ENCODE measurements around the gene CNTNAP2. TPM values are rescaled to one million over a fixed set of nuclear protein-coding genes. Genes with fewer than 3 reads are reported as not detected.

CNTNAP2 gene
- total RNA-seq, 1 experiment from 2014 or later: 0.03 TPM

- Histone ChIP-seq H3K4me1 (ENCODE audit: control insufficient read depth, insufficient read depth, low read length) (peaks cover 5% of the 10 kb centered on the region; the same call in 1 of the 2 replicates), H3K27me3 (ENCODE audit: control insufficient read depth, insufficient read depth, low read length) (peaks cover 52% of the 10 kb centered on the region), H3K4me3 (ENCODE audit: low read depth in 2 of 2, low read length in 2 of 2) (no peak overlapping the region), H3K36me3 (ENCODE audit: control insufficient read depth, insufficient read depth, low read length) (no peaks in the 10 kb centered on the region), H3K27ac (ENCODE audit: low read length) (no peak overlapping the region), H3K9me3 (ENCODE audit: control insufficient read depth, insufficient read depth, low read depth, low read length) (no peaks in the 10 kb centered on the region)
- in situ Hi-C loops (cut with HindIII; ENCODE audit: low pct_unique_long_range_greater_than_20kb, low sequenced_read_pairs): no loop called here
- intact Hi-C loops (cut with micrococcal nuclease; ENCODE audit: unreplicated experiment): no loop called here
- TF ChIP-seq CTCF (IDR thresholded peaks at IDR 0.05): no peak
- no peak for TF ChIP-seq SIN3A (IDR thresholded peaks at IDR 0.05; ENCODE audit: borderline replicate concordance, insufficient read depth, low read depth, low read length)
- TF ChIP-seq TCF7L2 (IDR thresholded peaks at IDR 0.05; ENCODE audit: low read depth, low read length): no peak
- TF ChIP-seq REST (IDR thresholded peaks at IDR 0.05; ENCODE audit: insufficient read depth in 1 of 2, low read depth in 2 of 2, low read length in 1 of 2): no peak
- no peak for TF ChIP-seq POLR2AphosphoS5 (IDR thresholded peaks at IDR 0.05; ENCODE audit: low read depth, low read length)
- BruUV-seq (replicated peaks): no TSS peak
- DNase-seq (ENCODE audit: low read depth, low spot score) (no peak), ATAC-seq (no peak)
- ChIA-PET CTCF (no interaction called here), POLR2A (no interaction called here)
Observed at GRCh38 chr7:148337995-148338747, 2221.6 kb downstream of the CNTNAP2 start.

GRCh38 chr7:148340438-148341280 lies 2224.1 kb downstream of the CNTNAP2 start:
- no peak for DNase-seq (ENCODE audit: low read depth, low spot score)
- intact Hi-C loops (cut with micrococcal nuclease; ENCODE audit: unreplicated experiment) (no loop called here), in situ Hi-C loops (cut with HindIII; ENCODE audit: low pct_unique_long_range_greater_than_20kb, low sequenced_read_pairs) (no loop called here)
- Histone ChIP-seq H3K9me3 (ENCODE audit: control insufficient read depth, insufficient read depth, low read depth, low read length) (no peaks in the 10 kb centered on the region), H3K4me1 (ENCODE audit: control insufficient read depth, insufficient read depth, low read length) (peaks cover 5% of the 10 kb centered on the region; the same call in 1 of the 2 replicates), H3K36me3 (ENCODE audit: control insufficient read depth, insufficient read depth, low read length) (no peaks in the 10 kb centered on the region), H3K27ac (ENCODE audit: low read length) (no peak overlapping the region), H3K4me3 (ENCODE audit: low read depth in 2 of 2, low read length in 2 of 2) (peak overlapping the region in 1 of 2 experiments; percentile 30; a peak in 1 of 4 replicates), H3K27me3 (ENCODE audit: control insufficient read depth, insufficient read depth, low read length) (peaks cover 52% of the 10 kb centered on the region)
- BruUV-seq (replicated peaks): no TSS peak
- ChIA-PET CTCF (no interaction called here), POLR2A (interaction anchor here (0.7 kb wide), 1 partner anchor 648 kb away, joined by 3 read pairs; no protein-coding TSS in a partner anchor)
- TF ChIP-seq POLR2AphosphoS5 (IDR thresholded peaks at IDR 0.05; ENCODE audit: low read depth, low read length) (no peak), TCF7L2 (IDR thresholded peaks at IDR 0.05; ENCODE audit: low read depth, low read length) (no peak)
- ATAC-seq: no peak
